H9 (cell line): Measurements from ENCODE around the gene GNLY. TPM values are rescaled to one million over a fixed set of nuclear protein-coding genes. Genes with fewer than 3 reads are reported as not detected.

Experiments used
- DNase-seq: peaks from one replicate; pipeline ENCODE4 v3.0.0-alpha.2; 2017
- H2AFZ ChIP-seq: one replicate; pipeline ENCODE4 v1.6.1; 2013; ENCODE audit warnings: mild to moderate bottlenecking, low read length, control low read depth, moderate library complexity
- H2AK5ac ChIP-seq: 2 replicates; pipeline ENCODE4 v1.6.1; 2013; ENCODE audit warnings: low read length, control low read depth, mixed read lengths; ENCODE audit not compliant: insufficient read length
- H2BK120ac ChIP-seq: one replicate; pipeline ENCODE4 v1.6.1; 2013; ENCODE audit warnings: low read depth, mild to moderate bottlenecking, low read length, control low read depth, inconsistent platforms; ENCODE audit not compliant: poor library complexity, severe bottlenecking
- H2BK12ac ChIP-seq: 2 replicates; pipeline ENCODE4 v1.6.1; 2013; ENCODE audit warnings: low read length, control low read depth, mixed read lengths, low read depth; ENCODE audit not compliant: insufficient read length
- H2BK15ac ChIP-seq: 2 replicates; pipeline ENCODE4 v1.6.1; 2013; ENCODE audit warnings: low read depth, low read length, control low read depth
- H2BK20ac ChIP-seq: one replicate; pipeline ENCODE4 v1.6.1; 2013; ENCODE audit warnings: low read depth, mild to moderate bottlenecking, low read length, control low read depth, inconsistent platforms; ENCODE audit not compliant: poor library complexity, severe bottlenecking
- H2BK5ac ChIP-seq: 2 replicates; pipeline ENCODE4 v1.6.1; 2013; ENCODE audit warnings: low read length, control low read depth, mixed read lengths; ENCODE audit not compliant: insufficient read length
- H3K14ac ChIP-seq: 2 replicates; pipeline ENCODE4 v1.6.1; 2013; ENCODE audit warnings: low read length, control low read depth; ENCODE audit not compliant: insufficient read depth
- H3K18ac ChIP-seq: 2 replicates; pipeline ENCODE4 v1.6.1; 2013; ENCODE audit warnings: low read depth, mild to moderate bottlenecking, mixed read lengths, low read length, control low read depth; ENCODE audit not compliant: insufficient read length
- H3K23ac ChIP-seq: 2 replicates; pipeline ENCODE4 v1.6.1; 2013; ENCODE audit warnings: low read length, control low read depth, mixed read lengths, low read depth; ENCODE audit not compliant: insufficient read length
- H3K23me2 ChIP-seq: 2 replicates; pipeline ENCODE4 v1.6.1; 2013; ENCODE audit warnings: low read depth, mild to moderate bottlenecking, mixed read lengths, low read length, control low read depth; ENCODE audit not compliant: insufficient read length, poor library complexity, severe bottlenecking
- H3K27ac ChIP-seq: 2 replicates; pipeline ENCODE4 v1.5.1; 2013; ENCODE audit warnings: low read length, control low read depth, mixed read lengths, low read depth; ENCODE audit not compliant: insufficient read length
- H3K27me3 ChIP-seq: 2 replicates; pipeline ENCODE4 v1.6.1; 2013; ENCODE audit warnings: low read length, control low read depth, inconsistent platforms; ENCODE audit not compliant: insufficient read depth
- H3K4ac ChIP-seq: 2 replicates; pipeline ENCODE4 v1.6.1; 2013; ENCODE audit warnings: low read depth, mild to moderate bottlenecking, control low read depth, inconsistent platforms, low read length, moderate library complexity
- H3K4me1 ChIP-seq: 2 replicates; pipeline ENCODE4 v1.6.1; 2013; ENCODE audit warnings: low read length, control low read depth, inconsistent platforms; ENCODE audit not compliant: insufficient read depth
- H3K4me2 ChIP-seq: 2 replicates; pipeline ENCODE4 v1.6.1; 2013; ENCODE audit warnings: low read length, control low read depth, mixed read lengths; ENCODE audit not compliant: insufficient read length, insufficient read depth
- H3K56ac ChIP-seq: 2 replicates; pipeline ENCODE4 v1.6.1; 2013; ENCODE audit warnings: low read depth, mild to moderate bottlenecking, mixed read lengths, low read length, control low read depth; ENCODE audit not compliant: insufficient read length
- H3K79me1 ChIP-seq: 2 replicates; pipeline ENCODE4 v1.6.1; 2013; ENCODE audit warnings: low read depth, mild to moderate bottlenecking, moderate library complexity, low read length, control low read depth, inconsistent platforms; ENCODE audit not compliant: insufficient read depth, poor library complexity, severe bottlenecking
- H3K79me2 ChIP-seq: 2 replicates; pipeline ENCODE4 v1.6.1; 2013; ENCODE audit warnings: low read length, control low read depth, inconsistent platforms; ENCODE audit not compliant: insufficient read depth
- H3K9ac ChIP-seq: 2 replicates; pipeline ENCODE4 v1.6.1; 2013; ENCODE audit warnings: low read length, control low read depth, mixed read lengths; ENCODE audit not compliant: insufficient read length; ENCODE audit errors: extremely low read depth
- H3K9me3 ChIP-seq: one replicate; pipeline ENCODE4 v1.6.1; 2013; ENCODE audit warnings: low read depth, low read length, inconsistent platforms; ENCODE audit not compliant: control insufficient read depth
- H3T11ph ChIP-seq: one replicate; pipeline ENCODE4 v1.6.1; 2013; ENCODE audit warnings: mild to moderate bottlenecking, low read length, control low read depth, inconsistent platforms
- H4K20me1 ChIP-seq: one replicate; pipeline ENCODE4 v1.6.1; 2013; ENCODE audit not compliant: control insufficient read depth, insufficient read length, insufficient read depth
- H4K5ac ChIP-seq: 2 replicates; pipeline ENCODE4 v1.6.1; 2013; ENCODE audit warnings: low read depth, mild to moderate bottlenecking, mixed read lengths, low read length, control low read depth; ENCODE audit not compliant: insufficient read length
- H4K8ac ChIP-seq: replicated peaks from 2 replicates; pipeline ENCODE4 v1.6.1; 2013; ENCODE audit warnings: low read length, control low read depth, mixed read lengths, low read depth; ENCODE audit not compliant: insufficient read length
- H4K91ac ChIP-seq: 2 replicates; pipeline ENCODE4 v1.6.1; 2013; ENCODE audit warnings: low read depth, mild to moderate bottlenecking, moderate library complexity, mixed read lengths, low read length, control low read depth; ENCODE audit not compliant: insufficient read length
- H3K27ac Mint-ChIP-seq, 3 experiments: 2 replicates in 2 of 3; 3 replicates in 1 of 3; pipeline ENCODE4 v1.8.0; 2020 to 2021; ENCODE audit warnings: mixed read lengths in 3 of 3, mild to moderate bottlenecking in 1 of 3, moderate library complexity in 1 of 3
- H3K27me3 Mint-ChIP-seq: 2 replicates; pipeline ENCODE4 v1.8.0; 2021; ENCODE audit warnings: low read depth, mild to moderate bottlenecking, moderate library complexity, mixed read lengths
- H3K36me3 Mint-ChIP-seq, 3 experiments: 2 replicates in 2 of 3; 3 replicates in 1 of 3; pipeline ENCODE4 v1.8.0; 2020 to 2021; ENCODE audit warnings: low read depth in 3 of 3, mixed read lengths in 3 of 3; ENCODE audit not compliant: insufficient read depth in 1 of 3
- H3K4me1 Mint-ChIP-seq, 2 experiments: 2 replicates each; pipeline ENCODE4 v1.8.0; 2020; ENCODE audit warnings: mixed read lengths in 2 of 2
- H3K4me3 Mint-ChIP-seq, 2 experiments: 2 replicates in 1 of 2; 3 replicates in 1 of 2; pipeline ENCODE4 v1.8.0; 2020 to 2021; ENCODE audit warnings: mild to moderate bottlenecking in 2 of 2, mixed read lengths in 2 of 2, moderate library complexity in 1 of 2
- H3K9me3 Mint-ChIP-seq, 2 experiments: 2 replicates in 1 of 2; 3 replicates in 1 of 2; pipeline ENCODE4 v1.8.0; 2020; ENCODE audit warnings: mild to moderate bottlenecking in 2 of 2, mixed read lengths in 2 of 2, moderate library complexity in 1 of 2
- CTCF ChIP-seq: fragments of 200-600 bp; sonication (generic); conservative IDR thresholded peaks from 3 replicates; pipeline ENCODE4 v1.8.0; 2021; ENCODE audit warnings: antibody characterized with exemption, mild to moderate bottlenecking
- WGBS: extraction: QIAGEN DNeasy Blood & Tissue Kit; methylation state at CpG from one replicate; pipeline ENCODE4 v1.1.7; 2013; ENCODE audit warnings: missing lambda C conversion rate, low lambda C conversion rate, mixed read lengths; ENCODE audit not compliant: insufficient read length; ENCODE audit errors: extremely low coverage; 5-methylcytosine and 5-hydroxymethylcytosine counted together
- total RNA-seq: library from RNA; stranded (reverse); gene quantifications from 2 replicates; pipeline ENCODE4 v1.2.1, GENCODE V29; 2021

Gene GNLY
- total RNA-seq, 1 experiment from 2014 or later: not detected

DNA sequence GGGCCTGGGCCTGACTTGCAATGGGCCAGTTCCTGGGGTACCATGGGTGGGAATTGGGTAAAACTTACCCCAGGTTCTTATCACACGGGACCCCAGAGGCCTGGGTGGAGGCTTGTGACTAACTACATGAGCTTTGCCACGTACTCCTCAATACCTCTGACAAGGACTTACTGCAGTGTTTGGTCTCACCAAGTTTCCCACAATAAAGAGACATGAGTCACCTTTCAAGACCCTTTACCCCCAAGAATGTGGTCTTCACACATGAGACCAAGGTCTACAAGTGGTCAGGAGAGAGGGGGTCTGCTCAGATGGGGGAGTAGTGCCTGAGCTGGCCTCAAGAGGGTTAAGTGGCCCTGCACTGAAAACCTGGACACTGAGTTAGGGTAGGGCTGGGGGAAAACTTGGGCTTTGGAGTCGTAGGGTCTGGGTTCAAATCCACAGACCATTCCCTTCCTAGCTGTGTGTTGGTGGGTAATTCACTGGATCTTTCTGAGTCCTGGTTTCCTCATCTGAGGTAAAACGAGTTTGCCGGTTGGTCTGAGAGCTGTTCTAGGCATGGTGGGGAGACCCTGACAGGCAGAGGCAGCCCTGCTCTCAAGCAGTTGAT is 2.0 kb upstream of the GNLY start:
- peaks cover 9% of the 10 kb centered on the region for H3K27me3 Mint-ChIP-seq
- WGBS: no CpG with 5 or more reads among the region's 5 CpGs
- no peak overlapping the region for H3K14ac ChIP-seq
- no peaks in the 10 kb centered on the region for H3K23me2 ChIP-seq
- H4K91ac ChIP-seq: no peak overlapping the region
- no peak overlapping the region for H2BK20ac ChIP-seq
- TF ChIP-seq CTCF: no peak
- no peaks in the 10 kb centered on the region for H3K4me1 ChIP-seq
- no peak overlapping the region for H3K4me3 Mint-ChIP-seq
- H3K79me1 ChIP-seq: no peaks in the 10 kb centered on the region
- peaks cover 3 to 6% of the 10 kb centered on the region in 2 experiments for H3K4me1 Mint-ChIP-seq
- H3K4ac ChIP-seq: no peak overlapping the region
- no peaks in the 10 kb centered on the region for H4K20me1 ChIP-seq
- no peak overlapping the region for H3K27ac ChIP-seq
- no peak for DNase-seq
- H2AK5ac ChIP-seq: peak overlapping the region; percentile 92
- H3K23ac ChIP-seq: no peak overlapping the region
- H3K36me3 Mint-ChIP-seq: no peaks in the 10 kb centered on the region
- H3T11ph ChIP-seq: no peak overlapping the region
- H2BK12ac ChIP-seq: no peak overlapping the region
- no peak overlapping the region; the same call in 1 of the 2 replicates for H2BK15ac ChIP-seq
- H3K9ac ChIP-seq: no peak overlapping the region
- no peak overlapping the region for H3K27ac Mint-ChIP-seq
- H3K27me3 ChIP-seq: no peaks in the 10 kb centered on the region
- no peaks in the 10 kb centered on the region for H3K9me3 Mint-ChIP-seq
- no peak overlapping the region for H3K4me2 ChIP-seq
- H3K56ac ChIP-seq: no peak overlapping the region
- no peak overlapping the region for H2BK5ac ChIP-seq
- H3K18ac ChIP-seq: no peak overlapping the region
- no peak overlapping the region for H2BK120ac ChIP-seq
- H4K8ac ChIP-seq: no peak overlapping the region
- no peaks in the 10 kb centered on the region for H3K79me2 ChIP-seq
- H3K9me3 ChIP-seq: no peaks in the 10 kb centered on the region
- no peak overlapping the region for H2AFZ ChIP-seq
- no peak overlapping the region for H4K5ac ChIP-seq
